Measurements from ENCODE around the gene FAR1.

FAR1 gene

DNA sequence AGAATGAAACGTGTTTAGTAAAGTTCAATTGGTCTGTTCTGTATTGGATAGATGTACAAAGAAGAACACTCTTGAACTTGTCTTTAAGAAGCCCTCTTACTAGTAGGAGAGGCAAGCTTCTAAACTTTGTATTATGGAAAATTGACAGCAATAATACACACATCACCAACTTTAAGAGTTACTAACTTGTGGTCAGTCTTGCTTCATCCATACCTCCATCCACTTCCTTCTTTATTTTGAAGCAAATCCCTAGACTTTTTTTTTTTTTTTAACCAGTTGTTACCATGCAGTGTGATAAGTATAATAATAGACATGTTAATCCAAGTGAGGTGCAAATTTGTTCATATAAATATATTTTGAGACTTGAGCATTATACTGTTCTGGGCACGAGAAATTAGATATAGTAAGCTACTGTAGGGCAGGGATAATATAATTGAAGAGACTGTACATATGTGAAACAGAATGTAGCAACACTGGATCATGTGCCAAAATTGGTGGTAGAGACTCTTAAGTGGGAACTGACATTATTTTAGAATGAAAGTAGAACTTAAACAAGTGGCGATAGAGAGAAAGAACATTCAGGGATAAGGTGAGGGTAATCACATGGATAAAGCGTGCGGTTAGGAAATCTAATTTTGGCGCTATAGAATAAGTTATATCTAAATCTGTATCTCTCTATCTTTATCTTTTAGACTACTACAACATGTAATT lies 6.5 kb downstream of the FAR1 start:
- no peaks in the 10 kb centered on the region for H3K27me3 ChIP-seq (replicated peaks; ENCODE audit: control insufficient read depth, insufficient read depth, low read length)
- no peak for TF ChIP-seq CTCF (IDR thresholded peaks at IDR 0.05; ENCODE audit: insufficient read depth, low read length, poor library complexity, severe bottlenecking)
- H3K36me3 ChIP-seq (ENCODE audit: control insufficient read depth, insufficient read depth, low read length), result no peaks in the 10 kb centered on the region; the same call in 1 of the 2 replicates
- DNase-seq (ENCODE audit: extremely low read depth, insufficient read length), result no peak
- H3K4me3 ChIP-seq (replicated peaks; ENCODE audit: low read depth, low read length), result no peak overlapping the region

DNA sequence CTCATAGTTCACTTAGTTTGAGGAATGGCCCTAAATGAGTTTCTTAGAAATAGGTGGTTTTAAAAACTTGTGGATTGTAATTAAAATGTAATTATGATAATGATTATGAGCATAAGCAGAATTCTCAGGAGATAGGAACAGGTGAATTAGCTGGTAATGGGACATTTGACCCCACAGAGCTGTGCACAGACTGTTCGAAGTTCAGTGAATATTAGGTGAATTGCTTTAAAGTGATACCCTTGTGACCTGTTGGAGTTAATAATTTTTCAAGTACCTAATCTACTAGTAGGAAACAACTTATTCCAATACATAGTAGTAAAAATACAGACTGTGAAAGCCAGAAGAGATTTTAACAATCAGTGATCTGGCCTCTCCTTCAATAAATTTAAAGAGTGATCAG lies 8.1 kb downstream of the FAR1 start:
- no peak for DNase-seq (ENCODE audit: extremely low read depth, insufficient read length)
- no peaks in the 10 kb centered on the region for H3K27me3 ChIP-seq (replicated peaks; ENCODE audit: control insufficient read depth, insufficient read depth, low read length)
- H3K36me3 ChIP-seq (ENCODE audit: control insufficient read depth, insufficient read depth, low read length), result no peaks in the 10 kb centered on the region
- no peak overlapping the region for H3K4me3 ChIP-seq (replicated peaks; ENCODE audit: low read depth, low read length)
- TF ChIP-seq CTCF (IDR thresholded peaks at IDR 0.05; ENCODE audit: insufficient read depth, low read length, poor library complexity, severe bottlenecking), result no peak

DNA sequence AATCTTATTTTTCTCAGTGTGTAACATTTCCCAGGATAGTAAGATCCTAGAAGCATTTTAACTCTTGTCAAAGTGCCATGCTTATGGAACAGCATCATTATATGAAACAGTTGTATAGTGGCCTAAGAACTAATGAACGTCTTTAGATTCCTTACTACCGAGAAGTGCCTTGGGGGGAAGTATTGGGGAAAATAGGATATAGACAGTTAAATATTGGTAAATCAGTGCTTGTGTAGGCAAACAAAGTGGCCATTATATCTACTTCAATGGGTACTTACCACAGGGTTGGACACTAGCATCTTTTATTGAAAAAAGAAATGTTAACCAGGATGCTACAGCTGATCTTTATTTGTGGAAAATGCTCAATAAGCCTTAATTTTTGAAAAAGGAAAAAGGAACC lies 11.3 kb downstream of the FAR1 start:
- Histone ChIP-seq H3K4me3 (replicated peaks; ENCODE audit: low read depth, low read length) (no peak overlapping the region), H3K36me3 (ENCODE audit: control insufficient read depth, insufficient read depth, low read length) (no peaks in the 10 kb centered on the region), H3K27me3 (replicated peaks; ENCODE audit: control insufficient read depth, insufficient read depth, low read length) (no peaks in the 10 kb centered on the region)
- DNase-seq (ENCODE audit: extremely low read depth, insufficient read length), result no peak
- no peak for TF ChIP-seq CTCF (IDR thresholded peaks at IDR 0.05; ENCODE audit: insufficient read depth, low read length, poor library complexity, severe bottlenecking)

DNA sequence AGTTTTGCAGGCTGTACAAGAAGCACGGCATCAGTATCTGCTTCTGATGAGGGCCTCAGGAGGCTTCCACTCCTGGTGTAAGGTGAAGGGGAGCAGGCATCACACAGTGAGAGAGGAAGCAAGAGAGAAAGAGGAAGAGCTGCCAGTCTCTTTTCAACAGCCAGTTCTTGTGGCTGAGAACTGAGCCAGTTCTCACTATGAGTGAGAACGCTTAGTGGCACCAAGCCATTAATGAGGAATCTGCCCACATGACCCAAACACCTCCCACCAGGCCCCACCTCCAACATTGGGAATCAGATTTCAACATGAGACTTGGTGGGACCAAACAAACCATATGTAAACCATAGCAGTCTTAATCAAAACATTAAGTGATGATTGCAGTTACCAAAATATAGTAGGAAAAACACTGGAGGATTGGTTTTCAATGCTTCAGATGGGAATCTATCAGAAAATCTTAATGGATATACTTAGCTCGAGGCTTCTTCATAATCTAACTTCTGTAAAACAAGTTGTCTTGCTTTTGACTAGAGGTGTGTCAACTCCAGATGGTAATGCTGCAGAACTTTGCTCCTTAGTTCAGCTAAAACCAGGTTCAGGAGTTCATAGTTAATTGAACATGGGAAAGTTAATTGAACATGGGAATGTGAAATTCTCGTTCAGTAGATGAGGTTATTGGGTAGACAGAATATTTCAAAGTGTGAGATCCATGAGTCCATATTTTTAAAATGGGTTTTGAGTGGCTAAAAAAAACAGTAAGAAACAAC lies 12.2 kb downstream of the FAR1 start:
- no peak overlapping the region for H3K4me3 ChIP-seq (replicated peaks; ENCODE audit: low read depth, low read length)
- no peaks in the 10 kb centered on the region for H3K27me3 ChIP-seq (replicated peaks; ENCODE audit: control insufficient read depth, insufficient read depth, low read length)
- no peak for TF ChIP-seq CTCF (IDR thresholded peaks at IDR 0.05; ENCODE audit: insufficient read depth, low read length, poor library complexity, severe bottlenecking)
- H3K36me3 ChIP-seq (ENCODE audit: control insufficient read depth, insufficient read depth, low read length), result no peaks in the 10 kb centered on the region
- DNase-seq (ENCODE audit: extremely low read depth, insufficient read length), result no peak

DNA sequence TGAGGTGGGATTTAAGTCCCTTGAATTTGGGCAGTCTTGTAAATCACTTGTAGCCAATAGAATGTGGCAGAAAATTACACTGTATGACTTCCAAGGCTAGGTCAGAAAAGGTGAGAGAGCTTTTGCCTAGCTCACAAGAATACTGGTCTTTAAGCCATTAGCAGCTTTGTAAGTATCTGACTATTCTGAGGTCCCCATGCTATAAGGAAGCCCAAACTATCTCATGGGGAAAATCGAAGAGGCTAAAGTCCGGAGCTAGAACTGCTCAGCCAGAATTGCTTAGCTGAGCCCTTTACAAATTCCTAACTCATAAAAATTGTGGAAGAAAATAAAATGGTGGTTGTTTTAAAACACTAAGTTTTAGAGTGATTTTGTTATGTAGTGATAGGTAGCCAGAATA lies 13.0 kb downstream of the FAR1 start:
- H3K27me3 ChIP-seq (replicated peaks; ENCODE audit: control insufficient read depth, insufficient read depth, low read length), result no peaks in the 10 kb centered on the region
- no peak overlapping the region for H3K4me3 ChIP-seq (replicated peaks; ENCODE audit: low read depth, low read length)
- no peak for DNase-seq (ENCODE audit: extremely low read depth, insufficient read length)
- TF ChIP-seq CTCF (IDR thresholded peaks at IDR 0.05; ENCODE audit: insufficient read depth, low read length, poor library complexity, severe bottlenecking), result no peak
- no peaks in the 10 kb centered on the region for H3K36me3 ChIP-seq (ENCODE audit: control insufficient read depth, insufficient read depth, low read length)

All from GM06990 (cell line).